NCI-H1092 (cell line): ENCODE measurements around the gene TNS4.

Experiments
- DNase-seq: peaks from one replicate; lab custom pipeline; 2025; lab: John Stamatoyannopoulos, UW

Gene TNS4

GRCh38 chr17:40535438-40535837 is 34.0 kb upstream of the TNS4 start:
- DNase-seq: no peak

- DNase-seq: no peak
These were observed 33.2 kb upstream of the TNS4 start for GRCh38 chr17:40534371-40535189.

GRCh38 chr17:40533896-40534295 is 32.5 kb upstream of the TNS4 start:
- DNase-seq: no peak

DNA sequence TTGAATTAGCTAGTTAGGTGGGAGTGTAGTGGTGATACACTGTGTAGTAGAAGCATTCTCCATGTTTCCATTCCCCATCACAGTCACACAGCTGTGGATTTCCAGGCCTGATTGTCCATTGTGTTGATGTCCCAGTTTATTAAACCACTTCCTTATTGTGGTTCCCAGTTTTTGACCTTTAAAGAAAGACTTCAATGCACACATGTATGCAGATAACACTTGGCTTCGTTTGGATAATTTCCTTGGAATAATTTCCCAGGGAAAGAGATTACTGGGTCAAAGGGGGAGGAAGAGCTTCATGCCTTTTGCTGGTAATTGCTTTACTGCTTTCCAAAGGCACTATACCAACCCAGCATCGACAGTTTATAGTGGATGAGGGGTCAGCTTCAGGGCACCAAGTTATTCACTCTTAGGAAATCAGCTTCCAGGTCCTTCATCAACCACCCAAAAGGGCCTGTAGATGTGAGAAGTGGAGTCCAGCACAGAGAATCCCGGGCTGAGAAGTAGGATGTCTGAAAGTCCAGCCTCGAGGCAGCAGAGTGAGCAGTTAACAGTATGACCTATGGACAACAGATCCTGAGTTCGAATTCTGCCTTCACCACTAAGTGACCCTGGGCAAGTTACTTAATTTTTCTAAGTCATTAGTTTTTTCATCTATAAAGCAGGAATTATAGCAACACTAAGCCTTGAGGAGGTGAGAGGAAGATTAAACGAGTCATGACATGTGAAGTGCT is 31.3 kb upstream of the TNS4 start:
- DNase-seq: no peak

GRCh38 chr17:40531051-40531991 is 29.9 kb upstream of the TNS4 start:
- DNase-seq: no peak

- no peak for DNase-seq
These were observed 29.1 kb upstream of the TNS4 start for GRCh38 chr17:40530531-40530994.

DNA sequence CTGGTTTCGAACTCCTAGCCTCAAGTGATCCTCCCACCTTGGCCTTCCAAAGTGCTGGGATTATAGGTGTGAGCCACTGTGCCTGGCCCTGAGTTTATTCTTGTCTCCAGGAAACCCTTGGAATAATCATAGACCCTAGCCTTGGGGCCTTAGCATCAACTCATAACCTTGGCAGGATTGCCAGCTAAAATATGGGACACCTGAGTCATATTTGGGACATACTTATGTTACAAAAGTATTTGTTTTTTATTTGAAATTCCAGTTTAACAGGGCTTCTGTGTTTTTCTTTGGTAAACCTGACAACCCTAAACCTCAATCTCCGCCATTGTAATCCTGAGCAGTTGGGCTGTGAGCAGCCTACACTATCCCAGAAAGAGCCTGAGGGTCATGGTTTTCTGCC is 28.6 kb upstream of the TNS4 start:
- DNase-seq: no peak

DNA sequence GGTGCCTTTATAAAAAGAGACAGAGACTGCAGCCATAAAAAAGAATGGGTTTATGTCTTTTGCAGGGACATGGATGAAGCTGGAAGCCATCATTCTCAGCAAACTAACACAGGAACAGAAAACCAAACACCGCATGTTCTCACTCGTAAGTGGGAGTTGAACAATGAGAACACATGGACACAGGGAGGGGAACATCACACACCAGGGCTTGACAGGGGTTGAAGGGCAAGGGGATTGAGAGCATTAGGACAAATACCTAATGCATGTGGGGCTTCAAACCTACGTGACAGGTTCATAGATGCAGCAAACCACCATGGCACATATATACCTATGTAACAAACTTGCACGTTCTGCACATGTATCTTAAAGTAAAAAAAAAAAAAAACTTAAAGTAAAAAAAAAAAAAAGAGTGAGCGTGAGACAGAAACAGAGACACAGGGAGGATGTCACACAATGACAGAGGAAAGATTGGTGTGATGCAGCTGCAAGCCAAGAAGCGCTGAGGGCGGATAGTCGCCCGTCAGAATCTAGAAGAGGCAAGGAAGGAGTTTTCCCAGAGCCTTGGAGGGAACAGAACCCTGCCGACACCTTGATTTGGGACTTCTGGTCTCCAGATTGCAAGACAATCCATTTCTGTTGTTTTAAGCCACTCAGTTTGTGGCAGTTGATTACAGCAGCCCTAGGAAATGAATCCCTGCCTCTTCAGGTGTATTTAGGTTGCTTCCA is 27.4 kb upstream of the TNS4 start:
- no peak for DNase-seq

GRCh38 chr17:40526668-40527067 is 25.2 kb upstream of the TNS4 start:
- DNase-seq: no peak

DNA sequence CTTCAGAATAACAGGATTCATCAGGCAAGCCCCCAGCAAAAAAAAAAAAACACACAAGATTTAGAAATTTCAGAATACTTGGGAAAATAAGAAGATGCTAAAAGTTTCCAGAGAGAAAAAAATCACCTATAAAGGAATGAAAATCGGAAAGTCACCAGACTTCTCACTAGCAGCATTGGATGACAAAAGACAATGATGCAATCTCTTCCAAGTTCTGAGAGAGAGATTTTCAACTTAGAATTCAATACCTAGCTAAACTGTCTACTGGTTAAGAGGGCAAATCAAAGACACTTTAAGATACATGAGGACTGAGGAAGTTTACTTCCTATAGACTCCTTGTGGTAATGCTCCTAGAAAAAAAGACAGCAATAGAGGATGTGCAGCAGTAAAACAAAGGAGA is 23.9 kb upstream of the TNS4 start:
- DNase-seq: no peak

DNA sequence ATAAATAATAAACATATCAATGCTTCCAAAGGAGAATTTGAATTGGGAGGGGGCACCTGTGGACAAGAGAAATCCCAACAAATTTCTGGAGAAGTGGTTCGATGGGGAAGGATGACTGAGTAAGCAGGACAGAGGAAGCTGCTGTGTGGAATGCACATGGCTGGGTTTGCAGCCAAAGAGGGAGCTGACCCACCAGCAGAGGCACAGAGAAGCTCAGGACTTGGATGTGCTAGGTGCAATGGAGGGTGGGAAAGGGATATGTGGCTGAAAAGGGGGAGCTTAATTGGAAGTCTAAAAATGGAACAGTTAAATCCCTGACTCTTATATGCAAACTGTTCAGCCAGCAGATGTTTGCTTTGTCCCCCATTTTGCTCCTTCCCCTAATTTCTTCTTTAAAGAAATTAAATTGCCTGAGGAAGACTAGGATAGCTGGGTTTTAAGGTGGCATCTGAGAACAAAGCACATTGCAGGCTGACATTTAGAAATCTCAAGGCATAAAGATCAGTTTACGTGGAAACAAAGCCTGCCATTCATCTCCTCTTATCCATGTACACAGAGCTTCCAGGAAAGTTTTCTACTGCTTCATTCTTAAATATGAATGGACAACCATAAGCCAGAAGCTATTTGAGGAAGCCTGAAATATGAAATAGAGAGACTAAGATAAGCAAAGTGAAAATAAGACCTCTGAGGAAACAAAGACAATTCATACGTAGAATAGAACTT is 23.0 kb upstream of the TNS4 start:
- DNase-seq: no peak

DNA sequence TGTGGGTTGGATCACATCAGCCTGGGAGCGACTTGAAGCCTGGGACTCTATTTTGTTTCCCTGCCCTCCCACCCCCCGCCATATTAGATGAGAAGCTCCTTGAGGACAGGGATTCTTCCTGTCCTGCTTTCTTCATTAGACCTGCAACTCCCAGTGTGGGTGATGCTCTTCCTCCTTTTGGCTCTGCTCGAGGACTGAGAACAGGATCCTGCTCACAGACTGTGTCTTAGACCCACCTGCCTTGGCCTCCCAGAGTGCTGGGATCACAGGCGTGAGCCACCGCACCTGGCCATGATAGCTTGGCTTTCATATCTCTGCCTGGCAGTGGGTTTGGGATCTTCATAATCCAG is 21.5 kb upstream of the TNS4 start:
- DNase-seq: no peak

- no peak for DNase-seq
These were observed 21.0 kb upstream of the TNS4 start for GRCh38 chr17:40522250-40522960.

DNA sequence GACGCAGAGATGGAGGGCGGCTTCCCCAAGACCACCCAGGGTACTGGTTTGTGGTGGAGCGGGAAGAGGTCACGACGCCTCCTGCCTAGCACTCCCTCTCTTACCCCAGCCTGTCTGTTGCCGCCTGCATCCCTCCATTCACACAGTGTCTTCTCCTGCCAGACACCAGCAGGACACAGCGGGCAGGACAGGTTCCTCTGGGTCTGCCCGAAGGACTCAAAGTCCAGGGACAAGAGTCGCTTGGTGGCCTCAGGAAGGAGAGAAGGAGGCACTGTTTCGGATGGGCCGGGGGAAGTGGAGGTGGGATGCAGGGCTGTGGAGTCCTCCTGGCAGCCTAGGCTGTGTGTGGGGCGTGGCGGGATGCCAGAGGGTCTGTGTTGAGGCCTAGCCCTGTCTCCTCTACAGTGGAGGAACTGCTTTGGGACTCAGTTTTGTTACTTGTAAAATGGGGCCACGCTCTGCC is 19.6 kb upstream of the TNS4 start:
- DNase-seq: no peak

- DNase-seq: no peak
These were observed 17.8 kb upstream of the TNS4 start for GRCh38 chr17:40519089-40519775.

GRCh38 chr17:40518401-40519088 is 17.1 kb upstream of the TNS4 start:
- no peak for DNase-seq

- DNase-seq: no peak
These were observed 16.6 kb upstream of the TNS4 start for GRCh38 chr17:40517981-40518380.

GRCh38 chr17:40517286-40517662 is 15.9 kb upstream of the TNS4 start:
- DNase-seq: no peak
